CD4-positive, alpha-beta T cell treated with Interleukin-17A for 4 hours (primary cell): Measurements from ENCODE around the gene DAAM1.

Experiments
- DNase-seq: peaks from one replicate; pipeline ENCODE4 v3.0.0-alpha.2; 2020; ENCODE audit warnings: mixed read lengths

The DAAM1 gene

GRCh38 chr14:59295951-59296350 lies 107.5 kb downstream of the DAAM1 start:
- DNase-seq: no peak

- DNase-seq: no peak
These were observed 108.0 kb downstream of the DAAM1 start for GRCh38 chr14:59296508-59296907.

- DNase-seq: no peak
These were observed 108.8 kb downstream of the DAAM1 start for GRCh38 chr14:59297071-59297776.

- DNase-seq: no peak
These were observed 111.3 kb downstream of the DAAM1 start for GRCh38 chr14:59299731-59300130.

- DNase-seq: peak; percentile 36
These were observed 112.9 kb downstream of the DAAM1 start for GRCh38 chr14:59301354-59301753.

- DNase-seq: no peak
These were observed 113.8 kb downstream of the DAAM1 start for GRCh38 chr14:59302313-59302712.

DNA sequence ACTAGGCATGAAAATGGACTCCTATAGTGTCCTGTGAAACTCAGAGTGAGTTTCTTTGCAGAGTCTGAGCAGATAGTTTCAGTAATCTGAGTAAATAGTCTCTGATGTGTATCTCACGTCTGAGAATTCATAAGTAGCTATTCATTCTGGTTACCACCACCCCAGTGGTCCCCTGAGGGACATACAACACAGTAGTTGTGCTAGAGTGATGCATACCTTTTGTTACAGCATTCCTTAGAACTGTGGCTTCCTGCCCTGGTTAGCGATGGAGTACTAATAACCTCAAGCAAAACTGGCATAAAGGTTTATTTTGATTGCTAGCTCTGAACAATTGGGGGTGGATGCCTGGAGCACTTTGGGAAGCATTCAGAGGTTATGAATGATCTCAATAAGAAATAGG lies 114.7 kb downstream of the DAAM1 start:
- DNase-seq: no peak

GRCh38 chr14:59305231-59305630 lies 116.8 kb downstream of the DAAM1 start:
- no peak for DNase-seq

DNA sequence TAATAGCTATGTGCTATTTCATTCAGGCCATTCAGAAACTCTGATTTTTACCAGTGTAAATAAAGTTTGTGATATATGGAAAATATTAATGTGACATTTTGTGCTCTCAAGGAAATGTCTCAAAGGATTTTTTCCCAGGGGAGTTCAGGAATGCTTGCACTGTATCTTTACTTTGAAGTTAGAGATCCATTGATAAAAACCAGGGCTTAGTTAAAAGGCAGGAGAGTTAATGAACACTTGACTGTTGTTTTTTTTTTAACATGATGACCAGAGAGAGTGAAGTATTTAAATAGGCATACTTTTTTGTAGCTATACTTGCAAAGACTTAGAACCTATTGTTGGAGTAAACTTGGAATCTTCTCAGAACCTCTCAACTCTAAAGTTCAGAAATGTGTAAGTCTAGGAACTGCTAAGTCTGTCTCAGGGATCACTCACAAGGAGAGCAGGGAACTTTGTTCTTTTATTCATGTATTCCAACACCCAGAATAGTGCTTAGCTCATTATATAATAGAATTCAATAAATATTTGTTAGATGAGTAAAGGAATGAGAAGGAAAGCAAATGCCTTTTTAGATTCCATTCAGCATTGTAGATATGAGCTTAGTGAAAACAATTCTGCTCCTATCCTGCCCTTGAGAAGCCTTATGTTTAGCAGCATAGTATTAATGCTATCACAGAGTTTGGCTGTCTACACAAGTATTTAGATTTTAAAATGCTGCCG lies 117.5 kb downstream of the DAAM1 start:
- DNase-seq: no peak

DNA sequence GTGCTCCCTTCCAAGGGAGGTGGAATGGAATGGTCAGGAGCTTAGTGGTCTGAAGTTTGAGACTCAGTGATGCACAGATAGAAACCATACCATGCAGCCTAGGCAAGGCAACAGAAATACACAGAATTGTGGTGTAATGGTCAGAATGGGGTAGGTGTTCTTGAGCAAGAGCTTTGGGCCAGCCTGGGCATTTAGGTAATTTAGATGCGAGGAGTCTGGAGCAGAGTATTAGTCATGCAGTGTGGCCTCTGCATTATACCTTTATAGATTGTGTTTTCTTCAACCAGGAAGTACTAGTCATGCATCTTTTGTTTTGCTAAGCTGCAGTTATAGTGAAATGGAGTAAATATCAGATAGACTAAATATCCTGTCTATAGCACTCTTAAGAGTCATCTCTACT lies 118.3 kb downstream of the DAAM1 start:
- no peak for DNase-seq

GRCh38 chr14:59308086-59308485 lies 119.6 kb downstream of the DAAM1 start:
- no peak for DNase-seq

GRCh38 chr14:59308673-59309072 lies 120.2 kb downstream of the DAAM1 start:
- DNase-seq: no peak

GRCh38 chr14:59309291-59309900 lies 120.9 kb downstream of the DAAM1 start:
- DNase-seq: no peak

GRCh38 chr14:59310633-59311032 lies 122.2 kb downstream of the DAAM1 start:
- DNase-seq: no peak

DNA sequence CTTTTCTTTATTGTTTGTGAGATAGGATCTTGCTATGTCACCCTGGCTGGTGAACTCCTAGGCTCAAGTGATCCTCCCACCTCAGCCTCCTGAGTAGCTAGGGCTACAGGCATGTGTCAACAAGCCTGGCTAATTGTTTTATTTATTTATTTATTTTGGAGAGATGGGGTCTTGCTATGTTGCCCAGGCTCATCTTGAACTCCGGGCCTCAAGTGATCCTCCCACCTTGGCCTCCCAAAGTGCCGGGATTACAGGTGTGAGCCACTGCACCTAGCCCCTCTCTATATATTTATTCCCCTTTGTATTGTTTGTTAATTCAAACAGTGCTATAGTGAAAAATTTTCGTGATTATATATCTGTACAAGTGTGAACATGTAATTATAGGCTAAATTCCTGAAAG lies 123.3 kb downstream of the DAAM1 start:
- DNase-seq: no peak

DNA sequence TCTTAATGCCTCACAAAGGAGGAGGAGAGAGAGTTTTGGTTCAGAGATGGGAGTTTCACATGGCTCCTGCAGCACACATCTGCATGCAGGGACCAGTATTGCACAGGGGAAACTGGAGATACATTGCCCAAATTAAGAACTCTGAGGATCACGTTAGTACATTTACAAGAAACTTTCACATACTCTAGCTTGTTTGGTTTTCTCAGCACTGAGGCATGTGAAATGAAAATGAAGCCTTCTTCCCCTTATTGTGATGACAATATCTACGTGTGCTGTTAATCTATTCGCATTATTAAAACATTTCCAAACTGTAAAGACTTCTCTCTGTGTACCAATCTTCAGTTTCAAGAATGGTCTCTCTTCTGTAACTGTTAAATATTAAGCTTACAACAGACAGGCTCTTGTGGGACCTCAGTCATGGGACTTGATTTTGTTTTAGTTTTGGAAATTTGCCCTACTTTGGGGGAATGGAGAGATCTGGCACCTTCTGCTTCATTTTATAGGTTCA lies 124.7 kb downstream of the DAAM1 start:
- no peak for DNase-seq

DNA sequence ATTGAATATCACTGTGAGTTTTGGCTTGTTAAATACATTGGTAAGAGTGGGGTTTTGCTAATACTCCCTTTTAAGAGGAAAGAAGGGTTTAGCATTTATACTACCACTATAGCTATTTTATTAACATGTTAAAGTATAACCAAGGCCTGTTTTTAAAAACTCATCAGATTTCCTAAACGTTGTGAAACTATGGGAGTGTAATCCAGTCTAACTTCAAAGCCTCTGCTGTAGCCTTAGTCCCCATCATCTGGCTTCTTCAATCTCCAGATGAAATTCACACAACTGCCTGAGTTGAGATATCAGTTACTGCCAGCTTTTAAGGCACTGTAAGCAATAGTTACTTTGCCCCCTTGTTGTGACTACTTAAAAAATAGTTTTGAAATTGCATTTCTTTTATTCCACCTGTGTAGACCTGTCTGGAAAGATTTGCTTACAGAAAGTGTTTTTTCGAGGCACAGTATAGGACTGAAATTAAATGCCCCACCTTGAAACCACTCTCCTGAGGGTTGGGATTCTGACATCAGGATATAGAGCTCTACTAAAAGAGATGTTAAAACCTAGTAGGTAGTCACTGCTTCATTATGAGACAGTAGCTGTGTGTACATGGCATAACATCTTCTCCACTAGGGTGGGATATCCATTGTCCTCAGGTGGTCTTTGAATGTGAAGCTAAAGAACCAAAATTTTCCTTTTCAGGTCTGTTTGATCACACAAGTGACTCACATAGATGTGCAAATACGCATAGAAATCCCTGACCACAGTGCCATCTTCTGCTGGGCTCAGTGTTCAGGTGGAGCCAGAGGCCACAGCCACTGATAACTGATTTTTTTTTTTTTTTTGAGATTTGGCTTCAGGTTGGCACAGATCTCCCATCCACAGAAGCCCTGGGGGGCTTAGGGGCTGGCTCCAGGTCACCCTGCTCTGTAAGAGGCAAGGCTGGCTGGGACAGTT lies 125.5 kb downstream of the DAAM1 start:
- DNase-seq: no peak

- no peak for DNase-seq
These were observed 126.6 kb downstream of the DAAM1 start for GRCh38 chr14:59314953-59315599.

DNA sequence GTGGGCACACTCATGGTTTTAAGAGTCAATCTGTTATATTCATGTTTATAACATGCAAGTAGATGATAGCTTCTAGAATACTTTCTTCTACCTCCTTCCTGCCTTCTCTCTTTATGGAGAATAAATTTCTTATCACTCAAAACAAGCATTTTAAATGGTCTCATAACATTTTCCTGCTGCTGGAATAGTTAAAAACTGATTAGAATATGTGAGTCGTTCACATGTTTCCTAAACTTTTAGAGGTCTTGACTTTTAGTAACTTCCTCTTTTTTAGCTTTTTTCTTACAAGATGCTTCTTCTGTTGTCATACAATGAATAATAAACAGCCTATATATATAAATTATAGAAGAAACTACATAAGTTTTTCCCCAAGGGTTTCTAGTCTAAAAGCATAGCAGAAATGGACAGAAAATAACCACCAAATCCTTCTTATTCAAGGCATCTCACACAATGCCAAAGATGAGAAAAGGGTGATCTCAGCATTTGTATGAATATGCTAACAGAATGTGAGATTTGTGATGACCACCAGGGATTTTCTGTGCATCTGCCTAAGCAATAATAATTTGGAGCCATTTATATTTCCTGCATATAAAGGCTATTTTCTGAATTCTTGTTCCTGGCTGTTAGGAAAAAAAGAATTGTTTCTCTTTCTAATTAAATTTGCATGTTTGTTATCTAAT lies 127.8 kb downstream of the DAAM1 start:
- no peak for DNase-seq

GRCh38 chr14:59317346-59317745 lies 128.9 kb downstream of the DAAM1 start:
- DNase-seq: no peak

DNA sequence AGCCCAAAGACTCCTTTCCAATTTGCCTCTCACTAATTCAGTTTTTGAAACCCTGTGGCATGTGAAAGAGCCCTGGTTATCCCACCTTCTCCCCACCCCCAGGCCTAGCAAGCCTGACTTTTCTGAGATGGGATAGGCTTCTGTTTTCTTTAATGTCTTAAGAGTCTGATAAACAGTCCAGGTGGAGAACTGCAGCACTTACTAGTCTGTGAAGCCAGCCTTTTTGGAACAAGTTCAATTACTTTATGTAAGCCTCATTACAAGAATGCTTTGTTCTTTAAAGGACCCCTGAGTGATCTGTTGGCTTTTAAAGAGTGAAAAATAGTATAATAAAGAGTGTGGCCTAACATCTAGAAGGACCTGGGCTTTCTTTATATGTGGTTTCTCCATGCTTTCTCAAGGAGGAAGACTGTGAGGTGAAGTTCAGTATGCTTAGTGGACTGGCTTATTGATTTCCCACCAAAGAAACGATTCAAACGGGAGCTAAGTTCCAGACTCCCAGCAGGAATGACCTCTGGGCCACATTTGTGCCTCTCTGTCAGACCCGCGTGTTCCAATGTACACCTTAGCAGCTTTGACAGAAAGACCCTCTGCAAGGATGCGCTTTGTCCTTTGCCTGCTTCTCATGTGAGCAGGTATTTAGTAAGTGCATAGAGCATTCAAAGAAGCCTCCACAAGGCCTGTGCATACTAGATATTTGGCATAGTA lies 129.5 kb downstream of the DAAM1 start:
- DNase-seq: no peak
